Astrocyte of the cerebellum (primary cell): ENCODE results near the gene FYN.
"Not testable (repeated sequence)": the region's sequence is repeated elsewhere in the genome, so short reads cannot be mapped to it uniquely, and the experiment has no call there.

Experiments used
- DNase-seq: peaks from one replicate; pipeline ENCODE4 v3.0.0-alpha.2; 2011; ENCODE audit warnings: low read depth
- H3K4me3 ChIP-seq: 2 replicates; pipeline ENCODE4 v1.5.1; 2011; ENCODE audit warnings: mild to moderate bottlenecking, low read depth, low read length, moderate library complexity
- in situ Hi-C: cut with HindIII; loops from 2 replicates; pipeline ENCODE4 v1.10.0; 2017; ENCODE audit warnings: low sequenced_read_pairs
- TF ChIP-seq, protein P1 (sequence below): IDR thresholded peaks from 2 replicates; pipeline ENCODE4 v1.5.1; 2012; ENCODE audit warnings: low read length, low read depth, moderate library complexity, mild to moderate bottlenecking; ENCODE audit errors: missing control alignments

The FYN gene

DNA sequence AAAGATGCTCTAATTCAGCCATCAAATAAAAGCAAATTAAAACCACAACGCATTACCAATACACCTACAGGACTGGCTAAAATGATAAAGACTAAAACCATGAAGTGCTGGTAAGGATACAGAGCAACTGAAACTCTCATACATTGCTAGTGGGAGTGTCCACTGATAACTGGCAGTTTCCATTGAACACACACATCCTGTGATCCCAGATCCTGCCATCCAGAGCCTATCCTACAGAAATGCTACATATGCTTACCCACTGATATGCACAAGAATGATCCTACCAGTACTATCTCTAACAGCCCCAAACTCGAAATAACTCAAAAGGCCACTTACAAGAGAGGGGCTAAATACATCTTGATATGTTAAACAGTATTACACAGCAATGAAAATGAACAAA lies 81.0 kb downstream of the FYN start:
- in situ Hi-C loops, result no loop called here
- H3K4me3 ChIP-seq, result no peak overlapping the region
- no peak for DNase-seq
- TF ChIP-seq, protein P1, sequence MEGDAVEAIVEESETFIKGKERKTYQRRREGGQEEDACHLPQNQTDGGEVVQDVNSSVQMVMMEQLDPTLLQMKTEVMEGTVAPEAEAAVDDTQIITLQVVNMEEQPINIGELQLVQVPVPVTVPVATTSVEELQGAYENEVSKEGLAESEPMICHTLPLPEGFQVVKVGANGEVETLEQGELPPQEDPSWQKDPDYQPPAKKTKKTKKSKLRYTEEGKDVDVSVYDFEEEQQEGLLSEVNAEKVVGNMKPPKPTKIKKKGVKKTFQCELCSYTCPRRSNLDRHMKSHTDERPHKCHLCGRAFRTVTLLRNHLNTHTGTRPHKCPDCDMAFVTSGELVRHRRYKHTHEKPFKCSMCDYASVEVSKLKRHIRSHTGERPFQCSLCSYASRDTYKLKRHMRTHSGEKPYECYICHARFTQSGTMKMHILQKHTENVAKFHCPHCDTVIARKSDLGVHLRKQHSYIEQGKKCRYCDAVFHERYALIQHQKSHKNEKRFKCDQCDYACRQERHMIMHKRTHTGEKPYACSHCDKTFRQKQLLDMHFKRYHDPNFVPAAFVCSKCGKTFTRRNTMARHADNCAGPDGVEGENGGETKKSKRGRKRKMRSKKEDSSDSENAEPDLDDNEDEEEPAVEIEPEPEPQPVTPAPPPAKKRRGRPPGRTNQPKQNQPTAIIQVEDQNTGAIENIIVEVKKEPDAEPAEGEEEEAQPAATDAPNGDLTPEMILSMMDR, result no peak

DNA sequence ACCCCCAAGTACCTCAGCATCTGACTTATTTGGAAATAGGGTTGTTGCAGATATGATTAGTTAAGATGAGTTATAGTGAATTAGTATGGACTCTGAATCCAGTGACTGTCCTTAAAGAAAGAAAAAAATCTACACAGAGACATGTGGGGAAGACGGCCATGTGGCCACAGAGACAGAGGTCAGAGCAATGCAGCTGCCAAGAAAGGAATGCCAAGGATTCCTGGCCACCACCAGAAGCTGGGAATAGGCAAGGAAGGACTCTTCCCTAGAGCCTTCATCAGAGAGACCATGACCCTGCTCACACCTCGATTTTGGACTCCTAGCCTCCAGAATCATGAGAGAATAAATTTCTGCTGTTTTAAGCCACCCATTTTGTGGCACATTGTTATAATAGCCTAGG lies 81.8 kb downstream of the FYN start:
- in situ Hi-C loops, result no loop called here
- no peak overlapping the region for H3K4me3 ChIP-seq
- TF ChIP-seq, protein P1, result no peak
- DNase-seq, result no peak

DNA sequence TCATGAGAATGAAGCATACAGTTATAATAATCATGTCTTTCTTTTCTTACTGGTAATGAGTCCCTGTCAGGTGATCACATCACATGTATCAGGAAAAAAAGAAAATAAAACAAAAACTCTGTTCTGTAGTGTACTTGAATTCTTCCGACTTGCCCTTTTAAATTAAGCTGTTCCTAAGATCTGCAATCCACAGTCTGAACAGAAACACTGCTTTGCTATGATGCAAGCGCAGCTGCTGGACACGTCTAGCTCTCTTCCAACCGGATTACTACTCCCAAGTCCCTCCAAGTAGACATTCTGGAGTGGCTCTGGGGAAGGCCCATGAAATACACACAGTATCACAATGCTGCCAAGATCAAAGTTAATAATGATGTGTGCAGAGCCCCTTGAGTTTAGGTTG lies 83.7 kb downstream of the FYN start:
- in situ Hi-C loops, result no loop called here
- DNase-seq, result no peak
- TF ChIP-seq, protein P1, result no peak
- no peak overlapping the region for H3K4me3 ChIP-seq

DNA sequence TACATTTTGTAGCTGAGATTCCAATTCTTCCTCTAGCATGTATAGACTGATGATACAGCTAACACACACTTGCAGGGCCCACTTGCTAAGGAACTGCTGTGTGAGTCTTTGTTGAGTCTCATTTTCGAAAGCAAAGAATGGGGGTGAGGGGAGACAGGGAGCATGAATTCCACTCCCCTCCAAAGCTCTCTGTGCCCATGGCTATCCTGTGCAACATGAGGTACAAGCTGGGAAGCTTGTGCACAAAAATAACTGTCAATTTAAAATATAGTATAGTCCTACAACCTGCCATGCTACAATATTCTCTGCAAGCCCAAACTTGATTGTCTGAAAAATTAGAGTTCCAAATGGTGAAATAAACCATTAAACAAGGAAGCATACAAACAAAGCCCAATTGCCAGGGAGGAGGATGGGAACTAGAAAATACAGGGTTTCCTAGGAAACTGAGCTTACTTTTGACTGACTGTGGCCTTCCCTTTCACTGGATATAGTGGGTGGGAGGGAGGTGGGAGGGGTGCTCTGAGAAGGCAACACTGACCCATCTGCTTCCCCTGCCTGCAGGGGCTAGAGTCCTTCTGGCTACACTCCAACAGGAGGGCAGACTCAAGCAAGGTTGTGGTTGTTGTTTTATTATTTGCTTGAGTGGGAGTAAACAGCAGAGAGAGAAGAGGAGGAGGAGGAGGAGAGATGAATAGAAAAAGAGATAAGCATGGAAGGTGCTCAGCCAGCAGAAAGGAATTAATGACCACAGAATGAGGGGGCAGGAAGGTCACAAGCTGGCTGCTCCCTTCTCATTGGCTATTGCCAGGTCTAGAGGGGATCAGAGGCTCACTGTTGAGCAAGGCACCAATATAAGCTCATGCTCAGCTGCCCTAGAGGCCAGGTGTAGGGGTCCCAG lies 84.6 kb downstream of the FYN start:
- no peak overlapping the region for H3K4me3 ChIP-seq
- no peak for DNase-seq
- TF ChIP-seq, protein P1, result no peak
- in situ Hi-C loops, result no loop called here

DNA sequence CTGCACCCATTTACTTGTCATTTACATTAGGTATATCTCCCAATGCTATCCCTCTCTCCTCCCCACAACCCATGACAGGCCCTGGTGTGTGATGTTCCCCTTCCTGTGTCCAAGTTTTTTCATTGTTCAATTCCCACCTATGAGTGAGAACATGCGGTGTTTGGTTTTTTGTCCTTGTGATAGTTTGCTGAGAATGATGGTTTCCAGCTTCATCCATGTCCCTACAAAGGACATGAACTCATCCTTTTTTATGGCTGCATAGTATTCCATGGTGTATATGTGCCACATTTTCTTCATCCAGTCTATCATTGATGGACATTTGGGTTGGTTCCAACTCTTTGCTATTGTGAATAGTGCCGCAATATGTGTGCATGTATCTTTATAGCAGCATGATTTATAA lies 87.1 kb downstream of the FYN start:
- in situ Hi-C loops, DNase-seq, H3K4me3 ChIP-seq: not testable (repeated sequence)

DNA sequence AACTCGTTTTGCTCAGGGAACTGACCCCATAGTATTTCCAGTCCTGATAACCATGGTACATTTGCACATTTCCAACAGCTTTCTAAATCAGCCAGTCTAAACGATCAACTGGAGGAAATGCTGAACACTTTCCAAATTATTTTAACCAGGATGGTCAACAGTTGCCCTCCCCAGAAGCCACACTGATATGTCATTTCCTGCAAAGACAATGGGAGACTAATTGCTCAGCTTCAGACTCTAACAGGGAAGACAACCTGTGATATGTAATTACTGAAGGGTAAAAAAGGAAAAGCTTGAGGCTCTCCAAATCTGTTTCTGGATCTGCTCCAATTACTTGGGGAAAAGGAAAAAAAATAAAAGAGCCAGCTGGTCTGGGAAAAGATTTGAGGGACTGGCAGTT lies 88.8 kb downstream of the FYN start:
- TF ChIP-seq, protein P1, result no peak
- no peak for DNase-seq
- in situ Hi-C loops, result loop anchor here (5.0 kb wide), 1 partner anchor 37 kb away; no protein-coding TSS in a partner anchor

DNA sequence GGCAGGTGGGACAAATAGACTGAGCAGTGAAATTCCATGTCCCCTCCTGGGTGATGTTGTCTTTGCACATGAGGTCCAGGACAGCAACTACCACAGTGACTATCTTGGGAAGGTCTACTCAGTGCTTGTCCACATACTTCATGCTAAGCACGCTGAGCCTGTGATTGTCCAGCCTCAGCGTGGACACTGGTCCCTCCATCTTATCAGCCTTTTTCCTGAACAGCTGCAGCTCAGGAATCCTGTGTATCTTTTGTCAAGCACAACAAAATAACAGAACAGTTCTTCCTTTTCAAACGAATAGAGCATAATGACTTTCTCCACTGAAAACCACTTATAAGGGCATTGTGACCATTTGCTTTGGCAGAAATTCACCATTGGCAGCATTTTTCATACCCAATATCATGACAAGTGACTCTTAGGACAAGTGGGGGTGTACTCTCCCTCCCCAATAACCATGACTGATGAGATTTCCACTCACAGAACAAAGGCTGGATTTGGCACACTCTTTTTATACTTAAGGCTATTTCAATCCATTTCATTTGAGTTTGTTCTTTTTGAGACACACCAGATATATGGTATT lies 90.3 kb downstream of the FYN start:
- no peak overlapping the region for H3K4me3 ChIP-seq
- TF ChIP-seq, protein P1, result no peak
- in situ Hi-C loops, result loop anchor here (5.0 kb wide), 1 partner anchor 36 kb away; no protein-coding TSS in a partner anchor
- no peak for DNase-seq

More for the DNA sequence above, 88.8 kb downstream of the FYN start:
- H3K4me3 ChIP-seq, result no peak overlapping the region
